Left kidney (tissue), 8 donors: Measurements from ENCODE around the gene CRABP1. TPM values are rescaled to one million over a fixed set of nuclear protein-coding genes. Genes with fewer than 3 reads are reported as not detected.
A peak's percentile ranks its signal among the peaks of the same experiment; 100 is the strongest.

Experiments used
- DNase-seq: peaks from one replicate; pipeline ENCODE4 v3.0.0-alpha.2; 2013
- long read RNA-seq, 8 donors: transcript quantifications; one replicate each; lab custom pipeline, GENCODE V29; 2026
- polyA plus RNA-seq: library from polyadenylated mRNA; unstranded; fragments of 120-200 nt; gene quantifications from one replicate; pipeline ENCODE4 v1.2.1, GENCODE V29; 2013; ENCODE audit not compliant: insufficient read length

The CRABP1 gene
- polyA plus RNA-seq: 32.3 TPM
- long read RNA-seq, donor 1, transcript CRABP1-201 (4 exons, 772 nt): major isoform, 65 of 82 reads
- long read RNA-seq, donor 1, transcript CRABP1-203 (1 exons, 401 nt): minor isoform, 5 of 82 reads
- long read RNA-seq, donor 1, partial matches to known transcripts: 12 of 82 reads
- long read RNA-seq, donor 1, other reads (novel, unspliced or antisense): 0 of 82 reads
- long read RNA-seq, donor 2, transcript CRABP1-201 (4 exons, 772 nt): major isoform, 47 of 55 reads
- long read RNA-seq, donor 2, partial matches to known transcripts: 6 of 55 reads
- long read RNA-seq, donor 2, other reads (novel, unspliced or antisense): 0 of 55 reads
- long read RNA-seq, donor 3, transcript CRABP1-201 (4 exons, 772 nt): major isoform, 24 of 25 reads
- long read RNA-seq, donor 3, partial matches to known transcripts: 0 of 25 reads
- long read RNA-seq, donor 3, other reads (novel, unspliced or antisense): 0 of 25 reads
- long read RNA-seq, donor 4, transcript CRABP1-201 (4 exons, 772 nt): major isoform, 6 of 9 reads
- long read RNA-seq, donor 4, partial matches to known transcripts: 0 of 9 reads
- long read RNA-seq, donor 4, other reads (novel, unspliced or antisense): 0 of 9 reads
- long read RNA-seq, donor 5, transcript CRABP1-201 (4 exons, 772 nt): major isoform, 70 of 79 reads
- long read RNA-seq, donor 5, transcript CRABP1-203 (1 exons, 401 nt): minor isoform, 9 of 79 reads
- long read RNA-seq, donor 5, partial matches to known transcripts: 0 of 79 reads
- long read RNA-seq, donor 5, other reads (novel, unspliced or antisense): 0 of 79 reads
- long read RNA-seq, donor 6, transcript CRABP1-201 (4 exons, 772 nt): major isoform, 85 of 95 reads
- long read RNA-seq, donor 6, transcript CRABP1-203 (1 exons, 401 nt): minor isoform, 10 of 95 reads
- long read RNA-seq, donor 6, partial matches to known transcripts: 0 of 95 reads
- long read RNA-seq, donor 6, other reads (novel, unspliced or antisense): 0 of 95 reads
- long read RNA-seq, donor 7, transcript CRABP1-203 (1 exons, 401 nt): minor isoform, 8 of 56 reads
- long read RNA-seq, donor 7, transcript CRABP1-201 (4 exons, 772 nt): major isoform, 48 of 56 reads
- long read RNA-seq, donor 7, partial matches to known transcripts: 0 of 56 reads
- long read RNA-seq, donor 7, other reads (novel, unspliced or antisense): 0 of 56 reads
- long read RNA-seq, donor 8, transcript CRABP1-201 (4 exons, 772 nt): major isoform, 10 of 10 reads
- long read RNA-seq, donor 8, partial matches to known transcripts: 0 of 10 reads
- long read RNA-seq, donor 8, other reads (novel, unspliced or antisense): 0 of 10 reads

GRCh38 chr15:78340231-78341056 lies at the start of gene CRABP1:
CRABP1 (plus strand) TSS chr15:78340353; CDS start chr15:78340429, 76 bp downstream.
- DNase-seq: no peak

- DNase-seq: no peak
Observed at GRCh38 chr15:78291052-78291451, 49.1 kb upstream of the CRABP1 start.

- no peak for DNase-seq
Observed at GRCh38 chr15:78291698-78292097, 48.5 kb upstream of the CRABP1 start.

GRCh38 chr15:78292219-78292618 lies 47.9 kb upstream of the CRABP1 start:
- DNase-seq: no peak

- DNase-seq: peak; percentile 93
Observed at GRCh38 chr15:78299101-78299930, 40.8 kb upstream of the CRABP1 start, which contains the start of gene SKIC8. SKIC8 (minus strand) TSS chr15:78299609; CDS start chr15:78295686, 3,923 bp downstream.

- DNase-seq: no peak
Observed at GRCh38 chr15:78301326-78301725, 38.8 kb upstream of the CRABP1 start.

GRCh38 chr15:78301828-78302227 lies 38.3 kb upstream of the CRABP1 start:
- no peak for DNase-seq

- no peak for DNase-seq
Observed at GRCh38 chr15:78302579-78303312, 37.4 kb upstream of the CRABP1 start.

GRCh38 chr15:78304216-78305066 lies 35.7 kb upstream of the CRABP1 start:
- DNase-seq: no peak

- no peak for DNase-seq
Observed at GRCh38 chr15:78306176-78306774, 33.9 kb upstream of the CRABP1 start.

- DNase-seq: no peak
Observed at GRCh38 chr15:78307976-78308375, 32.2 kb upstream of the CRABP1 start.

GRCh38 chr15:78308422-78309032 lies 31.6 kb upstream of the CRABP1 start:
- DNase-seq: peak; percentile 57

GRCh38 chr15:78311292-78311691 lies 28.9 kb upstream of the CRABP1 start:
- no peak for DNase-seq

- DNase-seq: no peak
Observed at GRCh38 chr15:78312536-78312935, 27.6 kb upstream of the CRABP1 start.

- no peak for DNase-seq
Observed at GRCh38 chr15:78312957-78313356, 27.2 kb upstream of the CRABP1 start.

- no peak for DNase-seq
Observed at GRCh38 chr15:78313383-78313782, 26.8 kb upstream of the CRABP1 start.

GRCh38 chr15:78314181-78314581 lies 26.0 kb upstream of the CRABP1 start:
- DNase-seq: no peak
